B cell (primary cell): ENCODE results near the gene PCDH19.

ENCODE experiments used
- CTCF ChIP-seq: fragments of 200-600 bp; IDR thresholded peaks from one replicate; pipeline ENCODE4 v1.8.0; 2022; ENCODE audit warnings: antibody characterized with exemption, mild to moderate bottlenecking
- EZH2 ChIP-seq: IDR thresholded peaks from 2 replicates; pipeline ENCODE4 v1.6.1; 2012; ENCODE audit warnings: borderline replicate concordance, low read depth, mild to moderate bottlenecking, moderate library complexity, low read length; ENCODE audit not compliant: insufficient read depth, poor library complexity, severe bottlenecking

DNA sequence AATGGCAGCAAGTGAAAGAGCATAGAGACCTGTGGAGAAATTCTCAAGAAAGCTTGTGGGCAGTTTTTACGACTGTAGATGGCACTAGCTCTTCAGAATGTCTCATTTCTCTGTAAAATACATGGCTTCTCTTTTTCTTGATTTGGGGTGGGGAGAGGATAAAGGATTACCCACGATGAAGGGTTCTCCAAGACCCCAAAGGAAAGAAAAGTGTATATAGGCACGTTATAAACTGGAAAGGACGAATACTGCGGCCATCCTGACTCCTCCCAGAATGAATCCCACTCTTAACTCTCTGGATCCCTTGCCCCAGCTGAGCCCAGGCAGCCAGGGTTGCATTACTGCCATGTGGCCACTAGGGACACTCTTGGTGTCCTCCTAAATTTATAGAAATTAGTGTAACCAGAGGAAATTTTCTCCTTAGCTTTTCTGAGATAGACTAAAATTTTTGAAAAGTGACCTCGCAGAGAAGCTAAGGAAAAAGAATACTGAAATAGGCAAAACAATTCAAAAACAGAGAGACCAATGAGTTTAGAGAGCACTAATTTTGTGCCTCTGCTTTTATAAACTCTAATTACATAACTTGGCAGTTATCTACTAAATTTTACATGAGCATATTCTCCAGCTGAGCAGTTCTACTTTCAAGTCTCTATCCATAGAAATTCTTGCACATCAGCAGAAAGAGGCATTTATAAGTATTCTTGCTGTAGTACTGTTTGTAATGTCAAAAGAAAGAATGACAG is 37.8 kb upstream of the PCDH19 start:
- TF ChIP-seq CTCF: peak; percentile 81
- TF ChIP-seq EZH2: no peak
